BLaER1 (cell line): ENCODE data around the gene SUN2.

Experiments
- H3K27ac ChIP-seq: shearing (Covaris generic); formaldehyde crosslinking; 2 replicates; pipeline ENCODE4 v1.8.1; 2022
- H3K27me3 ChIP-seq: shearing (Covaris generic); formaldehyde crosslinking; 2 replicates; pipeline ENCODE4 v1.8.1; 2022
- H3K36me3 ChIP-seq: shearing (Covaris generic); formaldehyde crosslinking; 2 replicates; pipeline ENCODE4 v1.8.1; 2022
- H3K4me1 ChIP-seq: shearing (Covaris generic); formaldehyde crosslinking; 2 replicates; pipeline ENCODE4 v1.8.1; 2022
- H3K4me2 ChIP-seq: shearing (Covaris generic); formaldehyde crosslinking; 2 replicates; pipeline ENCODE4 v1.8.1; 2022
- H3K4me3 ChIP-seq: shearing (Covaris generic); formaldehyde crosslinking; 2 replicates; pipeline ENCODE4 v1.8.1; 2022
- H3K9ac ChIP-seq: shearing (Covaris generic); formaldehyde crosslinking; 2 replicates; pipeline ENCODE4 v1.8.1; 2022
- H3K9me3 ChIP-seq: shearing (Covaris generic); formaldehyde crosslinking; 2 replicates; pipeline ENCODE4 v1.8.1; 2022
- H4K20me1 ChIP-seq: shearing (Covaris generic); formaldehyde crosslinking; 2 replicates; pipeline ENCODE4 v1.8.1; 2022
- Cebpa-rat ChIP-seq: shearing (Covaris generic); IDR thresholded peaks from 2 replicates; pipeline ENCODE4 v1.8.1; 2022

SUN2 gene

GRCh38 chr22:38694940-38695339 is 60.9 kb downstream of the SUN2 start:
- H3K9me3 ChIP-seq = no peaks in the 10 kb centered on the region
- peaks cover 85% of the 10 kb centered on the region for H4K20me1 ChIP-seq
- H3K27ac ChIP-seq = no peak overlapping the region
- no peak overlapping the region for H3K4me2 ChIP-seq
- H3K36me3 ChIP-seq = peaks cover 49% of the 10 kb centered on the region
- H3K4me1 ChIP-seq = peaks cover 39% of the 10 kb centered on the region
- TF ChIP-seq Cebpa-rat = no peak
- no peaks in the 10 kb centered on the region for H3K27me3 ChIP-seq
- H3K4me3 ChIP-seq = no peak overlapping the region
- H3K9ac ChIP-seq = no peak overlapping the region

- no peak overlapping the region for H3K4me2 ChIP-seq
- H3K9ac ChIP-seq = no peak overlapping the region
- H3K27me3 ChIP-seq = no peaks in the 10 kb centered on the region
- H3K27ac ChIP-seq = no peak overlapping the region
- no peak for TF ChIP-seq Cebpa-rat
- H3K4me3 ChIP-seq = no peak overlapping the region
- peaks cover 31% of the 10 kb centered on the region for H3K4me1 ChIP-seq
- peaks cover 86% of the 10 kb centered on the region for H4K20me1 ChIP-seq
- peaks cover 58% of the 10 kb centered on the region for H3K36me3 ChIP-seq
- no peaks in the 10 kb centered on the region for H3K9me3 ChIP-seq
Measured at GRCh38 chr22:38694049-38694448, 61.7 kb downstream of the SUN2 start.

- H3K4me1 ChIP-seq = no peaks in the 10 kb centered on the region
- no peak for TF ChIP-seq Cebpa-rat
- H3K4me3 ChIP-seq = no peak overlapping the region
- H3K27me3 ChIP-seq = no peaks in the 10 kb centered on the region
- H3K27ac ChIP-seq = no peak overlapping the region
- no peaks in the 10 kb centered on the region for H3K9me3 ChIP-seq
- H4K20me1 ChIP-seq = peaks cover 67% of the 10 kb centered on the region
- H3K4me2 ChIP-seq = no peak overlapping the region
- peaks cover 97% of the 10 kb centered on the region for H3K36me3 ChIP-seq
- H3K9ac ChIP-seq = no peak overlapping the region
Measured at GRCh38 chr22:38689651-38690050, 66.1 kb downstream of the SUN2 start.

- Histone ChIP-seq H3K27ac (no peak overlapping the region), H3K27me3 (no peaks in the 10 kb centered on the region), H3K9ac (no peak overlapping the region), H3K4me2 (no peak overlapping the region), H3K4me3 (no peak overlapping the region), H3K9me3 (0 out of 2 replicates have a peak, but pooled peaks cover 4% of the 10 kb centered on the region), H3K4me1 (peaks cover 17% of the 10 kb centered on the region), H3K36me3 (peaks cover 78% of the 10 kb centered on the region), H4K20me1 (peaks cover 38% of the 10 kb centered on the region; the same call in 1 of the 2 replicates)
- TF ChIP-seq Cebpa-rat = no peak
Measured at GRCh38 chr22:38685761-38686160, 70.0 kb downstream of the SUN2 start.

- H3K9me3 ChIP-seq = 0 out of 2 replicates have a peak, but pooled peaks cover 4% of the 10 kb centered on the region
- H3K9ac ChIP-seq = no peak overlapping the region
- H3K36me3 ChIP-seq = peaks cover 69% of the 10 kb centered on the region
- H3K4me3 ChIP-seq = no peak overlapping the region
- H3K27ac ChIP-seq = no peak overlapping the region
- TF ChIP-seq Cebpa-rat = no peak
- peaks cover 17% of the 10 kb centered on the region for H3K4me1 ChIP-seq
- peaks cover 29% of the 10 kb centered on the region; the same call in 1 of the 2 replicates for H4K20me1 ChIP-seq
- no peak overlapping the region for H3K4me2 ChIP-seq
- no peaks in the 10 kb centered on the region for H3K27me3 ChIP-seq
Measured at GRCh38 chr22:38684895-38685294, 70.9 kb downstream of the SUN2 start.
